Measurements from ENCODE around the gene PIN1. TPM values are rescaled to one million over a fixed set of nuclear protein-coding genes. Genes with fewer than 3 reads are reported as not detected.

Gene PIN1
- total RNA-seq, 2 donors from 2014 or later = 22.7 to 27.0 TPM

DNA sequence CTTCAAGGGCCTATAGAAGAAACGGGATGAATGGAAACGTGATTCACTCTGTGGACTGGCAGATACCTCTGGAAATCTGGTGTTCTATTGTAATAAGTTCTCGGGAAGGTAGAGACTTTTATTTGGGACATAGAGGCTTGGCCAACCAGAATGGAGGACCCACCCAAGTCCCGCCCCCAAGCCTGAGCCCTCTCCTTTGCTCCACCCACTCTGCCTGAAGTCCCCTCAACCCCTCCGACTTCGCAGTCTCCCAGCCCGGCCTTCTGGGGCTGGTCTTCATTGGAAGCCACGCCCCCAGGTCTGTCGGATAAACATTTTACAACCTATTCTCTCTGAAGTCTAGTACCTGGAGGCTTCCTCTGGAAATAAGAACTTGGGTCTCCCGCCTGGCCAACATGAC is 33.1 kb upstream of the PIN1 start:
- Histone ChIP-seq H3K27ac (no peak overlapping the region), H3K4me1 (no peaks in the 10 kb centered on the region), H3K27me3 (no peaks in the 10 kb centered on the region), H3K9me3 (no peaks in the 10 kb centered on the region), H3K4me3 (no peak overlapping the region), H3K36me3 (replicated peaks in 1 of 2; ENCODE audit: insufficient read depth in 1 of 2, low read depth in 2 of 2) (no peaks in the 10 kb centered on the region)
- DNase-seq = no peak
- 90 to 93% methylated on average over 10 of the region's 10 CpGs for WGBS, 2 donors
- intact Hi-C loops (cut with DNase I) = loop anchor here (5.0 kb wide), 1 partner anchor 595 kb away; no protein-coding TSS in a partner anchor
- TF ChIP-seq, protein P1, sequence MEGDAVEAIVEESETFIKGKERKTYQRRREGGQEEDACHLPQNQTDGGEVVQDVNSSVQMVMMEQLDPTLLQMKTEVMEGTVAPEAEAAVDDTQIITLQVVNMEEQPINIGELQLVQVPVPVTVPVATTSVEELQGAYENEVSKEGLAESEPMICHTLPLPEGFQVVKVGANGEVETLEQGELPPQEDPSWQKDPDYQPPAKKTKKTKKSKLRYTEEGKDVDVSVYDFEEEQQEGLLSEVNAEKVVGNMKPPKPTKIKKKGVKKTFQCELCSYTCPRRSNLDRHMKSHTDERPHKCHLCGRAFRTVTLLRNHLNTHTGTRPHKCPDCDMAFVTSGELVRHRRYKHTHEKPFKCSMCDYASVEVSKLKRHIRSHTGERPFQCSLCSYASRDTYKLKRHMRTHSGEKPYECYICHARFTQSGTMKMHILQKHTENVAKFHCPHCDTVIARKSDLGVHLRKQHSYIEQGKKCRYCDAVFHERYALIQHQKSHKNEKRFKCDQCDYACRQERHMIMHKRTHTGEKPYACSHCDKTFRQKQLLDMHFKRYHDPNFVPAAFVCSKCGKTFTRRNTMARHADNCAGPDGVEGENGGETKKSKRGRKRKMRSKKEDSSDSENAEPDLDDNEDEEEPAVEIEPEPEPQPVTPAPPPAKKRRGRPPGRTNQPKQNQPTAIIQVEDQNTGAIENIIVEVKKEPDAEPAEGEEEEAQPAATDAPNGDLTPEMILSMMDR (IDR thresholded peaks at IDR 0.05) = no peak
- no peak for TF ChIP-seq POLR2A (IDR thresholded peaks at IDR 0.05)
- no peak for ATAC-seq

DNA sequence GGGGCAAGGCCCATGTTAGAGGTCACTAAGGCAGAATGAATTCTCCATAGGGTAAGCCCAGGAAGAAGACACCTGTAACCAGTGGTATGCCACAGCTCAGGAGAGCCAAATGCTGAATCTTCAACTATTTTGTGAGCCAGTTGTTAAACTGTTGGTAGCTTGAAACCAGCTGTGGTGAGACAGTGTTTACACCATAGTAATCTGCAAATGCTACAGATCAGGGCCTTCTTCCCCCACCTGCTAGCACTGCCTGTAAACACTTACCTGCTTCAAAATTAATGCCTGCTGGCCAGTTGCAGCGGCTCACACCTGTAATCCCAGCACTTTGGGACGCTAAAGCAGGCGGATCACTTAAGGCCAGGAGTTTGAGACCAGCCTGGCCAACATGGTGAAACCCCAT is 28.3 kb upstream of the PIN1 start:
- Histone ChIP-seq H3K27ac (no peak overlapping the region), H3K36me3 (replicated peaks in 1 of 2; ENCODE audit: insufficient read depth in 1 of 2, low read depth in 2 of 2) (peaks cover 0 to 19% of the 10 kb centered on the region in 2 donors), H3K9me3 (no peaks in the 10 kb centered on the region), H3K4me1 (no peaks in the 10 kb centered on the region), H3K27me3 (no peaks in the 10 kb centered on the region), H3K4me3 (no peak overlapping the region)
- WGBS, 2 donors = 96 to 100% methylated on average over 3 of the region's 3 CpGs
- DNase-seq (no peak), ATAC-seq (no peak)
- TF ChIP-seq, protein P1 (IDR thresholded peaks at IDR 0.05) = no peak
- TF ChIP-seq POLR2A (IDR thresholded peaks at IDR 0.05) = no peak
- intact Hi-C loops (cut with DNase I) = no loop called here

DNA sequence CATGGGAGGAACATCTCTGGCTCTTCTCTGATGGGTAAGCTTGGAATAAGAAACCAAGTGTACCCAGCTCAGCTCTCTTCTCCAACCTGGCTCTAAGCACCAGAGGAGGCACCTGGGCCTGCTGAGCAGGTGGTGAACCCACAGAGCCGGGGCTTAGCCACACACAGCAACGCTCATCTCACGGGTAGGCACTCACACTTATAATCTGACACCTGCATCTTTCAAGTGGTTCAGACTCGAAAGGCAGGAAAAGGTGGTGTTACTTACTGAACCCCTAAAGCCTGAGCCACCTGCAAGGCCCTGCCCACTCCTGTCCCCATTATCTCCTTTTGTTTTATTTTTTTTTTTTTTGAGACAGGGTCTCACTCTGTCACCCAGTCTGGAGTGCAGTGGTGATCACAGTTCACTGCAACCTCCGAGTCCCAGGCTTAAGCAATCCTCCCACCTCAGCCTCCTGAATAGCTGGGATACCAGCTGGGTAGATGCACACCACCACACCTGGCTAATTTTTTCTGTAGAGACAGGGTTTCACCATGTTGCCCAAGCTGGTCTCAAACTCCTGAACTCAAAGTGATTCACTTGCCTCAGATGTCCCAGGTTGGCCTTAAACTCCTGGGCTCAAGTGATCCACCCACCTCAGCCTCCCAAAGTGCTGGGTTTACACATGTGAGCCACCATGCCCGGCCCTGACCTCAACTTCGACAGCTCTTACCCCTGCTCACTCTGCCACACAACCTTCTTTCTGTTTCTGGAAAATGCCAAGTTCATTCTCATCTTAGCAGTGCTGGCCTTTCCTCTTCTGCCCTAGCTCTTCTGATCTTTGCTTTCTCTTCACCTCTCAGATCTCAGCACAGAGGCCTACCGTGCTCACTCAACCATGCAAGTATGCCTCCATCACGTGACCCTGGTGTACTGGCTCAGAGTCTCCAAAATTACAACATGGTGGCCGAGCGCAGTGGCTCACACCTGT is 26.0 kb upstream of the PIN1 start:
- Histone ChIP-seq H3K27ac (no peak overlapping the region), H3K9me3 (no peaks in the 10 kb centered on the region), H3K36me3 (replicated peaks in 1 of 2; ENCODE audit: insufficient read depth in 1 of 2, low read depth in 2 of 2) (peaks cover 0 to 19% of the 10 kb centered on the region in 2 donors), H3K4me3 (no peak overlapping the region), H3K27me3 (no peaks in the 10 kb centered on the region), H3K4me1 (no peaks in the 10 kb centered on the region)
- TF ChIP-seq, protein P1 (IDR thresholded peaks at IDR 0.05) = no peak
- TF ChIP-seq POLR2A (IDR thresholded peaks at IDR 0.05) = no peak
- no peak for DNase-seq
- WGBS, 2 donors = 88 to 96% methylated on average over 11 of the region's 11 CpGs
- no peak for ATAC-seq
- intact Hi-C loops (cut with DNase I) = no loop called here

DNA sequence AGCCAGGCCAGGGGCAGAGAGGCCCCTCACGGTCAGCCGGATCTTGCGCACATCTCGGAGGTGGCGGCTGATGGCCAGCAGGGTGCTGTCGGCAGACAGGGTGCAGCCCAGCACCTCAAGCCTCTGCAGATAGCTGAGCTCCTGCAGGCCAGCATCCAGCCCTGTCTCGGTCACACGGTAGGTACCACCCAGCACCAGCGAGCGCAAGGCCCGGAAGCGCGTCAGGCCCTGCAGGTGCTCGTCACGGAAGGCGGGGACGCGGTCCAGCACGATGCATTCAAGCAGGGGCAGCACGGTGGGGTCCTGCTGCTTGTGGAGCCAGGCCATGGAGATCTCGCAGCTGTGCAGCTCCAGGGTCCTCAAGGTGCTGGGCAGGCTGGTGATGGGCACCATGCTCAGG is 24.0 kb upstream of the PIN1 start:
- Histone ChIP-seq H3K36me3 (replicated peaks in 1 of 2; ENCODE audit: insufficient read depth in 1 of 2, low read depth in 2 of 2) (peaks cover 0 to 19% of the 10 kb centered on the region in 2 donors), H3K4me3 (no peak overlapping the region), H3K4me1 (no peaks in the 10 kb centered on the region), H3K9me3 (no peaks in the 10 kb centered on the region), H3K27ac (no peak overlapping the region), H3K27me3 (no peaks in the 10 kb centered on the region)
- TF ChIP-seq, protein P1 (IDR thresholded peaks at IDR 0.05) = no peak
- TF ChIP-seq POLR2A (IDR thresholded peaks at IDR 0.05) = no peak
- DNase-seq (no peak), ATAC-seq (no peak)
- WGBS, 2 donors = 96 to 99% methylated on average over 14 to 21 of the region's 21 CpGs
- intact Hi-C loops (cut with DNase I) = no loop called here
